Chondrocyte (in vitro differentiated cells): ENCODE data around the gene SPRED2. TPM values are rescaled to one million over a fixed set of nuclear protein-coding genes. Genes with fewer than 3 reads are reported as not detected.
A peak's percentile ranks its signal among the peaks of the same experiment; 100 is the strongest.

Experiments
- DNase-seq: peaks from one replicate; pipeline ENCODE4 v3.0.0; 2021; ENCODE audit warnings: mixed read lengths, low spot score
- H3K27ac Mint-ChIP-seq: one replicate; pipeline ENCODE4 v1.8.0; 2021; ENCODE audit warnings: mild to moderate bottlenecking, moderate library complexity, mixed read lengths; ENCODE audit not compliant: unreplicated experiment
- H3K27me3 Mint-ChIP-seq: 2 replicates; pipeline ENCODE4 v1.8.0; 2021; ENCODE audit warnings: low read depth, mixed read lengths
- H3K36me3 Mint-ChIP-seq: 2 replicates; pipeline ENCODE4 v1.8.0; 2021; ENCODE audit warnings: low read depth, mixed read lengths
- H3K4me1 Mint-ChIP-seq: 2 replicates; pipeline ENCODE4 v1.8.0; 2021; ENCODE audit warnings: low read depth, mild to moderate bottlenecking, mixed read lengths
- H3K4me3 Mint-ChIP-seq: one replicate; pipeline ENCODE4 v1.8.0; 2021; ENCODE audit warnings: mild to moderate bottlenecking, moderate library complexity, mixed read lengths; ENCODE audit not compliant: unreplicated experiment
- H3K9me3 Mint-ChIP-seq: 2 replicates; pipeline ENCODE4 v1.8.0; 2021; ENCODE audit warnings: low read depth, mixed read lengths
- total RNA-seq: library from RNA; stranded (reverse); gene quantifications from 3 replicates; pipeline ENCODE4 v1.2.1, GENCODE V29; 2021
- TF ChIP-seq, protein P1 (sequence below): fragments of 200-600 bp; sonication (generic); IDR thresholded peaks from 2 replicates; pipeline ENCODE4 v1.5.0; 2021; ENCODE audit warnings: antibody characterized with exemption, mild to moderate bottlenecking, moderate library complexity

Gene SPRED2
- total RNA-seq, 1 donor from 2014 or later = 23.1 TPM

DNA sequence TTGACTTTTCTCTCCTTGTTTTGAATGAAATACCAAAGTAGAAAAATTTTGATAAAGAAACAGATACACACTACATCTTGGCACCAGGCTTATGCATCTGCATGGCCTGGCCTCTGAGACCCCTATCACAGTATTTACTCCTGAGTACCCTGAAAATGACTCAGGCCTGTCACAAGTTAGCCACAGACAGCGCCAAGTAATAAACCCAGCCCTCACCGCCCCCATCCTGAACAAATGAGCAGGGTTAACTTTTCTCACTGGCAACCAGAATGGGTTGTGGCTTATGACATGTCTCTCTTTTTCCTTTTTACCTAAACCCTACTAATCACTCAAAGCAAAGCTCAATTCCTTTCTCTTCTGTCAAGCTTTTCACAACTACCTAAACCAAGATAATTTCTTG is 35.3 kb downstream of the SPRED2 start:
- no peaks in the 10 kb centered on the region for H3K9me3 Mint-ChIP-seq
- TF ChIP-seq, protein P1, sequence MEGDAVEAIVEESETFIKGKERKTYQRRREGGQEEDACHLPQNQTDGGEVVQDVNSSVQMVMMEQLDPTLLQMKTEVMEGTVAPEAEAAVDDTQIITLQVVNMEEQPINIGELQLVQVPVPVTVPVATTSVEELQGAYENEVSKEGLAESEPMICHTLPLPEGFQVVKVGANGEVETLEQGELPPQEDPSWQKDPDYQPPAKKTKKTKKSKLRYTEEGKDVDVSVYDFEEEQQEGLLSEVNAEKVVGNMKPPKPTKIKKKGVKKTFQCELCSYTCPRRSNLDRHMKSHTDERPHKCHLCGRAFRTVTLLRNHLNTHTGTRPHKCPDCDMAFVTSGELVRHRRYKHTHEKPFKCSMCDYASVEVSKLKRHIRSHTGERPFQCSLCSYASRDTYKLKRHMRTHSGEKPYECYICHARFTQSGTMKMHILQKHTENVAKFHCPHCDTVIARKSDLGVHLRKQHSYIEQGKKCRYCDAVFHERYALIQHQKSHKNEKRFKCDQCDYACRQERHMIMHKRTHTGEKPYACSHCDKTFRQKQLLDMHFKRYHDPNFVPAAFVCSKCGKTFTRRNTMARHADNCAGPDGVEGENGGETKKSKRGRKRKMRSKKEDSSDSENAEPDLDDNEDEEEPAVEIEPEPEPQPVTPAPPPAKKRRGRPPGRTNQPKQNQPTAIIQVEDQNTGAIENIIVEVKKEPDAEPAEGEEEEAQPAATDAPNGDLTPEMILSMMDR = no peak
- H3K27ac Mint-ChIP-seq = peak overlapping the region; percentile 28
- H3K27me3 Mint-ChIP-seq = no peaks in the 10 kb centered on the region
- H3K4me1 Mint-ChIP-seq = peaks cover 43% of the 10 kb centered on the region
- no peak overlapping the region for H3K4me3 Mint-ChIP-seq
- DNase-seq = no peak
- no peaks in the 10 kb centered on the region for H3K36me3 Mint-ChIP-seq

DNA sequence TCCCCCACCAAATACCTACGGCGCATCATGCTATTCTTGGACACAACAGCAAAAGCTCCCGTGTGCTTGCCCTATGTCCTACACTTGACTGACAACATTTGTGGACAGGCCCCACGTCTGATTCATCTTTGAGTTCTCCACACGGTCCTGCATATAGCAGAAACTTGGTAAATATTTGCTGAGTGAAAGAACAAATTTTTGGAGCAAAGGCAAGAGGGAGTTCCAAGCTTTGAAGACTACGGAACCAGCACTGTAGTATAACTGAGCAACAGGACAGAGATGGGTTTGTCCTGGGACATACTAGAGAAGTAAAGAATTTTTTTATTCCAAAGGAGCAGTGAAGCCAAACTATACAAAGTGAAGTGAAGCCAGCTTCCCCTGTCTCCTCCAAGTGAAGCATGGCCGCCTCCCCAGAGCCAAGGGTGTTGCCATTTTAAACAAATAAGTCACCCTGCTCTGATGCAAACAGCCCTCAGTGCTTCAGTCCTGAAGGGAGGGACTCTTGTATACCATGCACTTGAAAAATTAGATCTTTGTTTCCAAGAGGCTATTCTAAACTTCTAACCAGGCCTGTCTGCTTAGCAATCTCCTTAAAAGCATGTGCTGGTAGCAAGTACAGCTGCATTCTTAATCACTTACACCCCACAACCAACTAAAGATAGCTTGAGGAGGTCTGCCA is 35.9 kb downstream of the SPRED2 start:
- Mint-ChIP-seq H3K27ac (peak overlapping the region; percentile 57), H3K36me3 (no peaks in the 10 kb centered on the region), H3K27me3 (no peaks in the 10 kb centered on the region), H3K4me3 (no peak overlapping the region), H3K9me3 (no peaks in the 10 kb centered on the region), H3K4me1 (peaks cover 49% of the 10 kb centered on the region)
- TF ChIP-seq, protein P1 = no peak
- DNase-seq = no peak

DNA sequence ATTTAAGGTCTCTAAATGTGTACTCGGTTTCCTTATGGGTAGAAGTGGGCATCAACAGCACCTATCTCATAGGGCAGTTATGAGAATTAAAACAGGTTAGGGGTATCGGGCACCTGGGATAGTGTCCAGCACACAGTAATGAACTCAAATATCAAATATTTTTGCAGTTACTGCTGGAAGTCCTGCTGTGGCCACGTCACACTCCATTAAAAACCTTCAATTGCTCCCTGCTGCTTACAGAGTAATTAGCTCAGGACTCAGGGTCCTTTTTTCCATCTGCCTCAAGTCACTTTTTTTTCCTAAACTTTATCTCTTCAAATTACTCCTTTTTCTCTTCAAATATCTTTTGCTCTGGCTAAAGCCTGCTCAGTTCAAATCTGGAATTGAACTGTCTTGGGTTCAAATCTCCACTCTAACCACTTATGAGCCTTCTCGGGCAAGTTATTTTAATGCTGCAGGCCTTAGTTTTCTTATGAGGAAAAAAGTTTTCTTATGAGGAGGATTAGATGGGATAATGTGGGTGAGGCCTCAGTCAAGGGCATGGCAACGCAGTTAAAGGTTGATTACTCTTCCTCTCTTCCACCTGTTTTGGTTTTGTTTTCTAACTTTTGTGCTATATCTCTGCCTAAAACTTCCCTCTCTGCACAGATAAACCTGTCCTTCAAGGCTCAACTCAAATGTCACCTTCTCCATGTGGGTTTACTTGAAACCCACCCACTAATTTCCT is 36.6 kb downstream of the SPRED2 start:
- Mint-ChIP-seq H3K9me3 (no peaks in the 10 kb centered on the region), H3K27ac (peak overlapping the region; percentile 57), H3K4me3 (no peak overlapping the region), H3K36me3 (no peaks in the 10 kb centered on the region), H3K4me1 (peaks cover 55% of the 10 kb centered on the region), H3K27me3 (no peaks in the 10 kb centered on the region)
- no peak for DNase-seq
- TF ChIP-seq, protein P1 = no peak

DNA sequence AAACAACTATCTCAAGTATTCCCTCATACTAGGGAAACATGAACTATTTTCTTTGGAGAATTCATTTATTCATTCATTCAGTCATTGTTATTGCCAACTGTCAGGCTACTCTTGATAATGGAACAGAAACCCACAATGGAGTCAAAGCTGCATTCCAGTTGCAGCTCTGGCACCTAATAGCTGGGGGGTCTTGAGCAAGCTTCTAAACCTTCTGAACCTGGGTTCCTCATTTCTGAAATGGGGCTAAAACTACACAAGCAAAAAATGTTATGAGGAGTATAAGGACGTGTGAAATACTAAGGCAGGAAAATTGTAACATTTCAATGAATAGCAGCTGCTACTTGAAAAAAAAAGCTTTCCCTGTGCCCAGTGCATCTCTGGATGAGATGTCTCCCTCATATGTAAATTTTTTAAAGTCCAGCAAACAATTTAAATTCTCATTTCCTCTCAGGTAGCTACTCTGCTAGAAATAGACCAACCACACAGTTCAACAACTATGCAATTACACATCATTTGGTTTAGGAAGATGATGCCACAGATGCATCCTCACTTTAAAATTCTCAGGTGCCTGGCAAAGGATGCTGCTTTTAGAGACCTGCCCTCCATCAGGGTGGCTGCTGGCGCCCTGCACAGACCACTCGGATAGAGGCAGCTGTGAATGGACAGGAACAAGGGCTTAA is 38.5 kb downstream of the SPRED2 start:
- TF ChIP-seq, protein P1 = no peak
- Mint-ChIP-seq H3K9me3 (no peaks in the 10 kb centered on the region), H3K4me1 (peaks cover 55% of the 10 kb centered on the region), H3K4me3 (no peak overlapping the region), H3K27me3 (no peaks in the 10 kb centered on the region), H3K36me3 (no peaks in the 10 kb centered on the region), H3K27ac (no peak overlapping the region)
- no peak for DNase-seq

DNA sequence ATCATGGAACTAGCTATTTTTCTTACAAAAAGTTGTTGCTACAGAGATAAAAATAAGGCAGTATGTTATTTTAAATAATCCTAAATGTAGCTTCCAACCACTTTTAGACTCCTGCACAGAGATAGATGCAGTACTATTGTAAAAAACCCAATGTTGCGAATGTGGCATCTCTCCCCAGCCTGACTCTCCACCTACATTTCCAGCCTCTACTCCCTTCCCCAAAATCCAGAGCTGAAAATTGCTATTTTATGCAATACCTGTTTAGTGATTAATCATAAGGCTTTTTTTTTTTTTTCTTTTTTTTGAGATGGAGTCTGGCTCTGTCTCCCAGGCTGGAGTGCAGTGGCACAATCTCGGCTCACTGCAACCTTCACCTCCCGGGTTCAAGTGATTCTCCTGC is 39.4 kb downstream of the SPRED2 start:
- H3K36me3 Mint-ChIP-seq = no peaks in the 10 kb centered on the region
- H3K27ac Mint-ChIP-seq = no peak overlapping the region
- no peaks in the 10 kb centered on the region for H3K9me3 Mint-ChIP-seq
- TF ChIP-seq, protein P1 = no peak
- no peaks in the 10 kb centered on the region for H3K27me3 Mint-ChIP-seq
- no peak for DNase-seq
- peaks cover 53% of the 10 kb centered on the region for H3K4me1 Mint-ChIP-seq
- no peak overlapping the region for H3K4me3 Mint-ChIP-seq
